HG03103 (cell line): ENCODE data around the gene TAS2R50.

ENCODE experiments used
- ATAC-seq: cut with Tn5 transposase; IDR thresholded peaks from one replicate; pipeline ENCODE4 v1.9.1; 2021; ENCODE audit warnings: low read depth; ENCODE audit not compliant: unreplicated experiment

The TAS2R50 gene, protein sequence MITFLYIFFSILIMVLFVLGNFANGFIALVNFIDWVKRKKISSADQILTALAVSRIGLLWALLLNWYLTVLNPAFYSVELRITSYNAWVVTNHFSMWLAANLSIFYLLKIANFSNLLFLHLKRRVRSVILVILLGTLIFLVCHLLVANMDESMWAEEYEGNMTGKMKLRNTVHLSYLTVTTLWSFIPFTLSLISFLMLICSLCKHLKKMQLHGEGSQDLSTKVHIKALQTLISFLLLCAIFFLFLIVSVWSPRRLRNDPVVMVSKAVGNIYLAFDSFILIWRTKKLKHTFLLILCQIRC

DNA sequence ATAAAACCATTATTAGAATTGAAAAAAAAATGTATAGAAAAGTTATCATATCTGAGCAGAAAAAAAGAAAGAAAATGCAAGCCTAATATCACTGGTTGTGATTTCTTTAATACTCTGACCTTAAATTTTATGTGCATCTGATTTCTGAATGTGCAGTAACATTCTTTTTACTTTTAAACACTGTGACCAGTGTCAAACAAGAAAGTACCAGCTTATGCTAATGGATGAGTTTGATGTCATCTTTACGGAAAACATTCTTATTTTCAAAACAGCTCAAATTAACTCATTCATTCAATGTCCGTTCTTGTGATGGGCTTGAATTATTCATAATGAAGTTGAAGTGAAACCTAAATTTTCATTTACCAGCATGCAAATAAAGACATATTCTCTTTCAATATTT, at the start of gene TAS2R50:
Gene TAS2R50 (minus strand): TSS at position 101 of the 400 bp plus-strand sequence. CDS start 52 bp downstream, at position 49.
- ATAC-seq: no peak

DNA sequence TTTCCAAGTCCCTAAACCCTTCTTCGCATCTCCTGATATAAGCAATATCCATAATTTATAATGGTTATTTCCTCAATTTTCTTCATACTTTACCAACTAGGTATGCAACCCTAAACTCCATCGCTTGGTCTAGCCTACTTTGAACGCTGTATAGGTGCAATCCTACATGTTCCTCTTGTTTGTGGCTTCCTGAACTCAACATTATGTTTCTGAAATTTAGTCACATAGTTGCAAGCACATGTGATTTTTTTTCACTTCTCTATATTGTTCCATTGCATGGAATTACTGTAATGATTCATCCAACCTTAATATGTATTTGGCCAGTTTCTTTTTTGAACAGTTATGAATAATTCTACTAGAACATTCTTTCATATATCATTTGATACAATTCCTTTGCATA, 47.2 kb upstream of the TAS2R50 start:
- ATAC-seq: peak; percentile 67

DNA sequence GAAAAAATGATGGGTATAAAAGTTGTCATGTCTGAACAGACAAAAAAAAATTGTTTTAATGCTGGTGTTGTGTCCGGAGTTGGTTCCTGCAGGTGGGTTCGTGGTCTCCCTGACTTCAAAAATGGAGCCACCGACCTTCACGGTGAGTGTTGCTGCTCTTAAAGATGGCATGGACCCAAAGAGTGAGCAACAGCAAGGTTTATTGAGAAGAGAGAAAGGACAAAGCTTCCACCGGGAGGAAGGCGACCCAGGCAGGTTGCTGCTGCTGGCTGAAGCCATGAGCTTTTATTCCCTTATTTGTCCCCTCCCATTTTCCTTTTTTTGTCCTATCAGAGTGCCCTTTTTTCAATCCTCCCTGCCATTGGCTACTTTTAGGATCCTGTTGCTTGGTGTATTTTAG, 44.6 kb upstream of the TAS2R50 start, which contains the start of gene TAS2R31:
Gene TAS2R31 (minus strand): TSS at position 101 of the 400 bp plus-strand sequence. CDS start 72 bp downstream, at position 29.
- no peak for ATAC-seq

DNA sequence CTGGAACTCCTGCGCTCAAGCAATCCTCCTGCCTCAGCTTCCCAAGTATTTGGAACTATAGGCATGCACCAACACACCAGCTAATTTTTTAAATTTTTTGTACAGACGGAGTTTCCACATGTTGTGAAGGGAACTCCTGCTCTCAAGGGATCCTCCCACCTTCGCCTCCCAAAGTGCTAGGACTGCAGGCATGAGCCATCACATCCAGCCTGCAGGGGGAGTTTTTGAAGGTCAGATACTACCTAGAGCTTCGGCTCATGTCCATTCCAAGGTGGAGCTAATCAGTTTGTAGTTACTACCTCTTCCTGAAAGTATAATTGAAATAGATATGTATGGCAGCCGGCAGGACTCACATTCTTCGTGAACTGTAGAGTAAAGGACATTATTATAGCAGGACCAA, 39.4 kb upstream of the TAS2R50 start:
- ATAC-seq: no peak

DNA sequence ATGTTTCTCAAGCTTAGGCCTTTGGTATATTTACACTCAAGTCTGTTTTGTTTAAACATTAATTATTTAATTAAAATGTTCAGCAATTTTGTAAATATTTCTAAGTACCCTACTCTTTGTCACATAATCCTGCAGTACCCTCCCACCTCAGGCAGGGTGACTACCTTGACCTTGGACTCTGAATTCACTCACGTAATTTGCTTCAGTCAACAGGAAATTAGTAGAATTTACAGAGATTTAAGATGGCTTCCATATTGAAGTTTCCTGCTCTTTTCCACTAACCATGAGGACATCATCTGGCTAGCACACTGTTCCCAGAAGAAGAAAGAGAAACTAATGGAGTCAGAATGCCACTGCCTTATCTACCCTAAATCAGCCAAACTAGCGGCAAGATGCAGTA, 36.7 kb upstream of the TAS2R50 start:
- no peak for ATAC-seq

DNA sequence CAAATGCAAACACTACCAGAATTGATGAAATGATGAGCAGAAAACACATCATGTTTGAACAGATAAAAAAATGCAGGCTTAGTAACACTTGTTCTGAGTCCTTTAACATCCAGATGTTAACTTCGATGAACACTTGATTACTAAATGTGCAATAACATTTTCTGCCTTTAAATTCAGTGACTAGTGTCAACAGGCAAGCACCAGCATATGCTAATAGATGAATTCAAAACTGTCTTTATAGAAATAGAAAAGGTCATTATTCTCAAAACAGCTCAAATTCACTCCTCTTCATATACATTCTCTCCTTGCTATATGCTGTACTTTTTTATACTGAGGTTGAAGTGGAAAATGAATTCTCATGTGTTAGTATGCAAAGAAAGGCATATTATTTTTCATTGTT, 35.8 kb upstream of the TAS2R50 start, which contains the start of gene TAS2R19:
Gene TAS2R19 (minus strand): TSS at position 101 of the 400 bp plus-strand sequence. CDS start 49 bp downstream, at position 52.
- no peak for ATAC-seq

DNA sequence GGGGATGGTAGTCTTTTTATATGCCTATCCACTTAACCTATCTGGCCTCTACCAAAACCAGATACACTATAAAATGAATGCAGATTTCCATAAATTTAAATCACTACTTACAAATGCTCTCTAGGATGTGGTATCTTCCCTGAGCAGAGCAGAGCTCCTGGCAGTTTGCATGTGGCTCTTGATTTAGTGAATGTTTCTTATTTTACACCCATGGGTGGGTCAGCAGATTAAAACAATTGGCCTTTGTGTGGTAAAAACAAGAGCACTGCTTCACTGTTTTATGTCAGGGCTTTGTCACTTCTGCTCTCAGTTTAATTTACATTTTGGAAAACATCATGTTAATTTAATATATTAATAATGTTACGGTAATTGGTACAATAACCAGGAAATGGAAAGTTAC, 30.2 kb upstream of the TAS2R50 start:
- no peak for ATAC-seq

DNA sequence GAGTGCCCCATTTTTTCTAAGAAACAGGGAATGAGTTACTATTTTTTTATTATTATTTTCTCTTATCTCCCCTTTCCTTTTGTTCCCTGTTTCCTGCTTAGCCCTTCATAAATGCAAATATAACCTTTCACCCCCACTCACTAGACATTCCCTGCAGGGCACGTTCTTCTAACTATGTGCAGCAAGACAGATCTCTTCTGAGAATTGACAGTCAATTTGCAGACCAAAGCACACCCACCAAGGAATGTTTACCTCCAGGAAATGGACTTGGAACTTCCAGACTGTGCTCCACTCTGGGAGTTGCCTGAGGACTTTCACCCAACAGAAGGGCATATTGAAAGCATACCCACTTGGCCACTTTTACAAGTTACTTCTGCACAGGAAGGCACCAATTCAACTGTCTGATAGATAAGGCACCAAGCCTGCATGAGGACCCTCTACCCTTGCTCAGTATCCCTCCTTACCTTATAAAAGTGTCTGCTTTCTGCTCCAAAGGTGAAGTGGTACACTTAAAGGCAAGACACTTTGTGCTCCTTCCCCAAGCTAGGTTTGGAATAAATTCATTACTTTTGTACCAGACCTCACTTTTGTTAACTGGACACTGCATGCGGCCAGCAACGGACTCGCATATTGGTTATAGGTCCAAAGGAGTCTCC, 29.2 kb upstream of the TAS2R50 start:
- ATAC-seq: no peak

DNA sequence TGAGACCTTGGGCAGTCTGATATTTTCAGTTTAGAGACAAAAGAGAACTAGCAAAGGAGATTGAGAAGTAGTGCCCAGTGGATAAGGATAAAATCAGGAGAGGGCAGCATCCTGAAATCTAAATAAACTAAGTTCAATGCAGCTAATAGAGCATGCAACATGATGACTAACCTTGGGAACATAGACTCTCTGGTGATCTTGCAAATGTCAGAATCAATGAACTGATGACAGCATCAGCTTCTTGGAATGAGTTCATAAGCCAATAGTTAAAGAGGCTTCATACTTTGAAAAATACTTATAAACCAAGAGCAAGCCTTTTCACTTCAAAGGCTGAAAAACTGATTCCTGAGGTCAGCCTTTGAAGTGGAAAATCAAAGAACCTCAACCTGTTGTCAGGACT, 27.5 kb upstream of the TAS2R50 start:
- ATAC-seq: no peak

DNA sequence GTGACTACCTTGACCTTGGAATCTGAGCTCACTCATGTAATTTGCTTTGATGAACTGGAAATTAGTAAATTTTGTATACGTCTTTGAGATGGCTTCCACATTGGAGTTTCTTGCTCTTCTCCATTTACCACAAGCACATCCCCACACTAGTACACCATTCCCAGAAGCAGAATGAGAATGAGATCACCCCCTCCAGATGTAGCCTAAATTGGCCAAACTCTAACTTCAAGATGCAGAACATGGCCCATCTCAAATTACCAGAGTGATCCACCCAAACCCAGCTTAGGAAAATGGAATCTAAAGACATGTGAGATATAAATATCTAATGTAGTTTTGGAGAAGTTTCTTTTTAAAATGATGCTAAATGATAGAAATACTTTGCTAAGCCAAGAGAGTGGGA, 20.9 kb upstream of the TAS2R50 start:
- no peak for ATAC-seq

DNA sequence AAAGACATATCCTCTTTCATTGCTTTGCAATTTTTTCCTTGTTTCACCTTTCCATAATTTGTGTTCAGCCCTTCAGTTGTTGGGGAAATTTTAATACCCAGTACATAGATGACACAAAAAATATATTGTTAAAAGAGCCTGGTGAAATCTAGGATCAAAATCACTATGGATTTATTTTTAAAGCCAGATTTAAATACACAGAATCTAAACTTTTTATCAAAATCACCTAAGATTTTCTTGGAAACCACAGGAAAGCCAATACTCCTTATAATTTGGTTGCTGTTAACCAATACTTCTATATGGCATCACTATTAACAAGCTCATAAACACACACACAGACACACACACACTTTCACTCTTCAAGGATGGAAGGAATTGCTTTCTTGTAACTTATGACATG, 11.5 kb upstream of the TAS2R50 start, which contains the start of gene TAS2R20:
Gene TAS2R20 (minus strand): TSS at position 101 of the 400 bp plus-strand sequence. CDS start 429 bp downstream, outside the sequence.
- ATAC-seq: no peak

DNA sequence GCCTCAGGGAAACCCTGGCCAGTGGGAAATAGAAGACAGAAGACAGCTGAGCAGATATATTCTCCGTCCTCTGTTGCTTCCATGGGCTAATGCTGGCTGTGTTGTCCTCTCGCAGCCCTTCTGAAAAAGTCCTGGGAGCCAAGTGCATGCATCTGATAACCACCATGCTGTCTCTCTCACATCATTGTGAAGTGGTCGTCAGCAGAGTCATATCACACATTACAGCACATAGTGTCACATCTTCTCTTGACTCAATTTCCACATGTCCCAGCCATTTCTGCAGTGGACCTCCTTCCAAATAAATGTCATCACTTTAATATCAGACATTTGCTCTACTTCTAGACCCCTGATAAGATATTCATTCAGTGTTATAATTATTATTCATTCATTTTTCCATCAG, 7.6 kb upstream of the TAS2R50 start:
- ATAC-seq: no peak

DNA sequence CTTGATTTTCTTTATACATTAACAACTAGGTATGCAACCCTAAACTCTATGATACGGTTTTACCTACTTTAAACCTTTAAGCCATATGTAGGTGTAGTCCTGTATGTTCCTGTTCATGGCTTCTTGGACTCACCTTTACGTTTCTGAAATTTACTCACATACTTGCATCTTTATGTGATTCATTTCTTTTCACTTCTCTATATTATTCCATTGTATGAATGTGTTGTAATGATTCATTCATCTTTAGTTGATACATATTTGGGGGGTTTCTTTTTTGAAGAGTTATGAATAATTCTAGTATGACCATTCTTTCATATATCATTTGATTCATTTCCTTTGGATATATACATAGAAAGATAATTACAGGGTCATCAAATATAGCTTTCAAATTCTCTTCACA, 2.4 kb upstream of the TAS2R50 start:
- no peak for ATAC-seq

DNA sequence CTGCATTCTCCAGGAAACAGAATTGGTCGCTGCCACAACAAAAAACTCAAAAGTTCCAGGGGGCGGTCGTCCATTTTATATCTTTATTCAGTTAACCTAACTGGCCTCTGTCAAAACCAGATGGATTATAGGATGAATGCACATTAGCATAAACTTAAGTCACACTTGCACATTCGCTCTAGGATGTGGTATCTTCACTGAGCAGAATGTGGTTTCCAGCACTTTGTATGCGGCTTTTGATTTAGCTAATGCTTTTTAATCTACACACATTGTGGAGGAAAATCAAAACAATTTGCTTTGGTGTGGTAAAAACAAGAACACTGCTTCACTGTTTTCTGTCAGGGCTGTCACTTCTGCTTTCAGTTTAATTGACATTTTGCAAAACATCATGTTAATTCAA, 4.5 kb downstream of the TAS2R50 start:
- ATAC-seq: no peak

DNA sequence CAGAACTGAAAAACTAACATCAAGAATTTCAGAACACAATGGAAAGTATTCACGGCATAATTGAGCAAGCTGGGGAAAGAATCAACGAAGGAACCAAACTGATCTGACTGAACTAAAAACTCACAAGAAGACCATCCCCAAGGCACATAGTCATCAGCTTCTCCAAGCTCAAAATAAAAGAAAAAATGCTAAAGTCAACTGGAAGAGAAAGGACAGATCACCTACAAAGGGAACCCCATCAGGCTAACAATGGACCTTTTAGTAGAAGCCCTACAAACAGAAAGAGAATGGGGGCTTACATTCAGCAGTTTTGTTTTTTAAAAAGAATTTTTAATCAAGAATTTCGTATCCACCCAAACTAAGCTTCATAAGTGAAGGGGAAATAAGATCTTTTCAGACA, 11.7 kb downstream of the TAS2R50 start:
- no peak for ATAC-seq

DNA sequence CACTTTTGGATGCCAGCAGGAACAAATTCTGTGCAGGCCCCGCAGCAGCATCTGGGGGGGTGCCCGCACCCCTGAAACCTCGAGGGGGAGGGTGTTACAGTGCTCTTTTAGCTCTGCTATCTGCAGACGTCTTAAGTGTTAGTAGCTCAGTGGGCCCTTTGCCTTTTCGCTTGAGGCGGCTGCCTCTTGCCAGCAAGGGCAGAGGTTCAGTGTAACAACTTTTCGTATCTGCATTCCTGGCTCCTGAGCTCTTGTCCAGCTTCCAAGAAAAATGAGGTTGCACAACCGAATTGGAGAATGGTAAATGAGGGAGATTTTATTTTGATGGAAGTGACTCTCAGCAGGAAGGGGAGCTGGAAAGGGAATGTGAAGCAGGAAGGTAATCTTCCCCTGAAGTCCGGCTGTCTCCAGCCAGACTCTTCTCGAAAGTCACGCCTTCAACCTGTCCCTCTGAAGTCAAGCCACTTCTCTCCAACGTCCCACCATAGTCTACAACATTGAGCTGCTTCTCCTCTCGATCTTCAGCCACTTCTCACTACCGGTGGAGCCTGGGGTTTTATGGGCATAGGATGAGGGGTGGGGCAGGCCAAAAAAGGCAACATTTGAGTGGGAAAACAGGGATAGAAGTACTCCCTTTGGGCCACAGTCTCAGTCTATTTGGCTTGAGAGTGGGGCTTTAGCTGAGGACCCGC, 17.8 kb downstream of the TAS2R50 start:
- ATAC-seq: no peak

DNA sequence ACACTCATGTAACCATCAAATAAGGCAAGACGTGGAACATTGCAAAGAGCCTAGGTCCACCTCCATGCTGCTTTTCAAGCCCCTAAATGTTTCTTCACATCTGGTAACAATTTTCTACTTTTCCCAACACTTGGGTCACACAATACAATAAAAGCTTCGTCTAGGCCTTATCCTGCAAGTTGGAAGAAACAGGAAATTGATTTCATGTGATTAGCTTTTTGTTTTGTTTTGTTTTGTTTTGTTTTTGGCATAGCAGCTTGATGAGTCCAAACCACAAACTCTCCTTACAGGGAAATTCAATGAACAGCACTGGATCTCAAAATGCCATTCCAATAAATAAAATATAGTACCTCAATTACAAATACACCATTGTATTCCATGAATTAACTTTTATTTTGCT, 19.3 kb downstream of the TAS2R50 start:
- no peak for ATAC-seq

DNA sequence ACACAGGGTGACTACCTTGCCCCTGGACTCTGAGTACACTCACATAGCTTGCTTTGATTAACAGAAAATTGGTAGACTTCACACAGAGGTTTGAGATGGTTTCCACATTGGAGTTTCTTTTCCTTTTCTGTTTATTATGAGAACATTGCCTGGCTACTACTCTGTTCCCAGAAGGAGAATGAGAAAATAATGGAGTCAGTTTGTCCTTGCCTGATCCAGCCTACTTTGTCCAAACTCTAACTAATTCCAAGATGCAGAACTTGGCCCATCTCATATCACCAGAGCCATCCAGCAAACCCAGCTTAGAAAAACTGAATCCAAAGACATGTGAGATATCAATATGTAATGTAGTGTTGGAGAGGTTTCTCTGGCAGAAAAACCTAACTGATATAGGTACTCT, 20.4 kb downstream of the TAS2R50 start:
- no peak for ATAC-seq

DNA sequence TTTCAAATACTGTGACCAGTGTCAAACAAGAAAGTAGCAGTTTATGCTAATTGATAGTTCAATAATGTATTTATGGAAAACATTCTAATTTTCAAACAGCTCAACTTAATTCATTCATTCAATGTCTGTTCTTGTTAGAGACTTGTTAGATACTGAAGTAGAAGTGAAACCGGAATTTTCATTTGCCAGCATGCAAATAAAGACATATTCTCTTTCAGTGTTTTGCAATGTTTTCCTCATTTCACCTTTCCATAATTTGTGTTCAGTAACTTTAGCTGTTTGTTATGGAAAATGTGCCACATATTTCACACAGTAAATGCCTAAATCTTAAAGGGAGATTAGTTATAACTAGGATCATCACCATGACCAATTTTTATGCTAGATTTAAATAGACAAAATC, 21.2 kb downstream of the TAS2R50 start:
- no peak for ATAC-seq

DNA sequence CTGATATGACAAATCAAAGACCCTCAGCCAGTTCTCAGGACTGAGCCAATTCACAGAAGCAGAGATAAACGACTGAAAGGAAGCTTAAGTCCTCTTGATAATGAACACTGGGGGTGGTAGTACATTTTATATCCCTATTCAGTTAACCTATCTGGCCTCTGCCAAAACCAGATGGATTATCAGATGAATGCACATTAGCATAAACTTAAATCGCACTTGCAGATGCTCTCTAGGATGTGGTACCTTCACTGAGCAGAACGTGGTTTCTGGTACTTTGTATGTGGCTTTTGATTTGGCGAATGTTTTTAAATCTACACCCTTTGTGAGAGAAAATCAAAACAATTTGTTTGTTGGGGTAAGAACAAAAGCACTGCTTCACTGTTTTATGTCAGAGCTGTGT, 26.5 kb downstream of the TAS2R50 start:
- ATAC-seq: no peak

DNA sequence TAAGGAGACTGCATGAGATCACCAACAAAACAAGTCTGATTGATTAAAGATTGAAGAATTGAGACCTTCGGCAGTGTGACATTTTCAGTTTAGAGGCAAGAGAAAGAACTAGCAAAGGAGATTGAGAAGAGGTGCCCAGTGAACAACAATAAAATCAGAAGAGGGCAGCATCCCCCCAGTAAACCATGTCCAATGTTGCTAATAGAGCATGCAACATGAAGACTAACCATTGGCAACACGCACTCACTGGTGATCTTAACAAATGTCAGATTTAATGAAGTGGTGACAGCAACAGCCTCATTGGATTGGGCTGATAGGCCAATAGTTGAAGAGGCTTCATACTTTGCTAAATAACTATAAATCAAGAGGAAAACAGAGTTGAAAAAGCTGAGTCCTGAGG, 26.9 kb downstream of the TAS2R50 start:
- no peak for ATAC-seq
